GM20431 (cell line): Measurements from ENCODE around the gene CHEK1.
"Not testable (repeated sequence)": the region's sequence is repeated elsewhere in the genome, so short reads cannot be mapped to it uniquely, and the experiment has no call there.

Experiments used
- in situ Hi-C: fragments of 300-500 bp; cut with MseI, MboI; formaldehyde crosslinking; loops from one replicate; pipeline ENCODE4 v1.15.0; 2020; ENCODE audit warnings: low sequenced_read_pairs; ENCODE audit not compliant: unreplicated experiment

Gene CHEK1

GRCh38 chr11:125689274-125689859, 64.4 kb downstream of the CHEK1 start:
- in situ Hi-C loops, result no loop called here

DNA sequence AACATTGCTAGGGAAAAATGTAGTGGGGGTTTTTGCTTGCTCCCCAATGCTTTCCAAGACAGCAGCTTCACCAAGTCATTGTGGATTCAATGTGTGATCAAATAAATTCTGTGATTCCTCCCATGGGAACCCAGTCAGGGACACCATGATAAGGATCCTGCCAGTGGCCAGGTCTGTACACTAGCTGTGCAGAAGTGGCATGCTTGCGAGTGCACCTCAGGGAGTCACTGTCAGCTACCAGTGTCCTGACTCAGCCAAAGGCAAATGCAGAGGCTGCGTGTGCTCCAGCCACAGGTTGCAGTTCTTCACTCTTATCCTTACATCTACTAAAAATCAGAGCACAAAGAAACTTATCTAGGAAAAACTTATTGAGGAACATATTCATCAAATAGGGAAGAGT, 65.0 kb downstream of the CHEK1 start:
- in situ Hi-C loops, result no loop called here

GRCh38 chr11:125692887-125693286, 67.9 kb downstream of the CHEK1 start:
- in situ Hi-C loops, result no loop called here

GRCh38 chr11:125694951-125695350, 70.0 kb downstream of the CHEK1 start:
- in situ Hi-C loops, result no loop called here

GRCh38 chr11:125701018-125701610, 76.2 kb downstream of the CHEK1 start:
- in situ Hi-C loops, result no loop called here

DNA sequence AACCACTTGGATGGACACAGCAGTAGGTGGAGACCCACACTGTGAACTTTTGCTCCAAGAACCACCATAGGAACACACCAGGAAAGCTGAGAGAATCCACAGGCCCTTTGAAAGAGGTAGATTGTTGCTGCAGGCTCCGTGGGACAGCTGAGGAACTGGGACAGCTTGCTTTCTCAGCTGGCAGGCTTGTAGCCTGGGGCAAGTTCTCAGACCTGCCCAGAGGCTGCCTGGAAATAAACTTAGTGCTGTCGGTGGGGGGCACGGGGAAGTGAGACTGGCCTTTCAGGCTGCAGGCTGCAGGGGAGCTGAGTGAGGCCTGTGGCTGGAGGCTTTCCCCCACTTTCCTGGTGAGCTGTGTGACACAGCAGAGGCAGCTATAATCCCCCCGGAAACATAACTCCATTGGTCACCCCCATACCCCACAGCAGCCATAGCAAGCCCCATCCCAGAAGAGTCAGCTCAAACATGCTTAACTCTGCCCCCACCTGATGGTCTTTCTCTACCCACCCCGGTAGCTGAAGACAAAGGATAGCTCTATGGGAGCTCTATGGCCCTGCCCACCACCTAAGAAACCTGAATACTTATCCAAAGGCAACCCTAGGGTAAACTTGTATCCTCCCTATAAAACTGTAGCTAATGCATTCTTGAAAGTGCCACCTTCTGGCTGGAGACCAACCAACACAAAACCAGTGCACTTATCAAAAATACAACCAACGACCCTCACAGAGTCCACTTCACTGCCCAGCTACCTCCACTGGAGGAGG, 77.1 kb downstream of the CHEK1 start:
- in situ Hi-C loops, result no loop called here

- in situ Hi-C loops, result not testable (repeated sequence)
These were observed 79.7 kb downstream of the CHEK1 start for GRCh38 chr11:125704686-125705085.

DNA sequence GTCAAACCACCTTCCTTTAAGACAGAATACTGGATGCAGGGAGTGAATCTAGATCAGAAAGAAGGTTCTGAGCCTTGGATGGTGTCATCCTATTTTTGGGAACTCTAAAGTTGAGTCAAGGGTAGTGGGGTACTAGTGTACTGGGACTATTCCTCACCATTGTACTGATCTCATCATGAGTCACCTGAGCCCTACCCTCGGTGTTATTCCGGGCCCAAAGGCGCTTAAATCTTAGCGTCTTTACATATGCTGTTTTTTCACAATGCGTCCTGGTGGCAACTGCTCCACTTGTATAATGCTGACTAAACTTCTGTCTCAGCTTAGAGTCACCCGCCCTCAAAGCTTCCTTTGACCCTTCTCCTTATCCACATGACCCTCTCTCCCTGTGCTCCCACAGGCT, 95.8 kb downstream of the CHEK1 start:
- in situ Hi-C loops, result no loop called here

DNA sequence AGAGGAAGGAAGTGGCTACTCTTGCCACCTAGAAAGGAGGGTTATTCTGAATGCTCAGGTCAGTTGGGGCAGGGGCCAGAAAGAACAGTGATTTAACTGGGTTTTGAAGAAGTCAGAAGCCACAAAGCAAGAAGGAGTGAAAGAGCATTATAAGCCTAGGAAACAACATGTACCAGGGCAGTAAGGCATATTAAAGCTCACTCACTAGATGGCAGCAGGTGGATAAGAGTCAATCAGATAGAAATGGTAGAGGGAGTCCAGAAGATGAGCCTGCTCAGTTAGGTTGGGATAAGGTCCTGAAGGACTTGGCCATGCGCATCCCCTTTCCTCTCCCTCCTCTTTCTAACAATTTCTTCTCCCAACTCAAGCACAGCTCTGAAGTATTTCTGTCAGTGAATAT, 99.2 kb downstream of the CHEK1 start:
- in situ Hi-C loops, result no loop called here
